SK-N-MC (cell line): ENCODE results near the gene GRIN3A.

Source experiments
- EZH2 ChIP-seq: fragments of 200-600 bp; sonication (generic); IDR thresholded peaks from one replicate; pipeline ENCODE4 v1.6.1; 2017; ENCODE audit warnings: antibody characterized with exemption
- FOXP2 ChIP-seq: optimal IDR thresholded peaks from 2 replicates; pipeline ENCODE3; 2011; ENCODE audit warnings: mild to moderate bottlenecking, moderate library complexity; ENCODE audit not compliant: insufficient read depth; ENCODE audit errors: extremely low read length, control extremely low read depth
- POLR2AphosphoS5 ChIP-seq: IDR thresholded peaks from 2 replicates; pipeline ENCODE4 v1.6.1; 2012; ENCODE audit warnings: mild to moderate bottlenecking, low read depth, low read length, borderline replicate concordance

- TF ChIP-seq POLR2AphosphoS5 (no peak), EZH2 (no peak), FOXP2 (no peak)
These were observed 166.1 kb downstream of the GRIN3A start for GRCh38 chr9:101572316-101572715.
